D721Med (cell line): ENCODE measurements around the gene IQCH.
A peak's percentile ranks its signal among the peaks of the same experiment; 100 is the strongest.
"Not testable (repeated sequence)": the region's sequence is repeated elsewhere in the genome, so short reads cannot be mapped to it uniquely, and the experiment has no call there.

Experiments
- DNase-seq: peaks from one replicate; pipeline ENCODE4 v3.0.0; 2011; ENCODE audit warnings: low spot score; ENCODE audit not compliant: insufficient read length
- FAIRE-seq: peaks from 2 replicates; lab custom pipeline; 2011; peaks lifted over from hg19 to GRCh38; lab: Jason Lieb, UNC
- TF ChIP-seq, protein P1 (sequence below): IDR thresholded peaks from 2 replicates; pipeline ENCODE4 v1.5.1; 2012; ENCODE audit warnings: mild to moderate bottlenecking, control low read depth; ENCODE audit not compliant: insufficient read depth; ENCODE audit errors: missing control alignments

Gene IQCH

GRCh38 chr15:67358391-67358790 lies 103.8 kb downstream of the IQCH start:
- TF ChIP-seq, protein P1, sequence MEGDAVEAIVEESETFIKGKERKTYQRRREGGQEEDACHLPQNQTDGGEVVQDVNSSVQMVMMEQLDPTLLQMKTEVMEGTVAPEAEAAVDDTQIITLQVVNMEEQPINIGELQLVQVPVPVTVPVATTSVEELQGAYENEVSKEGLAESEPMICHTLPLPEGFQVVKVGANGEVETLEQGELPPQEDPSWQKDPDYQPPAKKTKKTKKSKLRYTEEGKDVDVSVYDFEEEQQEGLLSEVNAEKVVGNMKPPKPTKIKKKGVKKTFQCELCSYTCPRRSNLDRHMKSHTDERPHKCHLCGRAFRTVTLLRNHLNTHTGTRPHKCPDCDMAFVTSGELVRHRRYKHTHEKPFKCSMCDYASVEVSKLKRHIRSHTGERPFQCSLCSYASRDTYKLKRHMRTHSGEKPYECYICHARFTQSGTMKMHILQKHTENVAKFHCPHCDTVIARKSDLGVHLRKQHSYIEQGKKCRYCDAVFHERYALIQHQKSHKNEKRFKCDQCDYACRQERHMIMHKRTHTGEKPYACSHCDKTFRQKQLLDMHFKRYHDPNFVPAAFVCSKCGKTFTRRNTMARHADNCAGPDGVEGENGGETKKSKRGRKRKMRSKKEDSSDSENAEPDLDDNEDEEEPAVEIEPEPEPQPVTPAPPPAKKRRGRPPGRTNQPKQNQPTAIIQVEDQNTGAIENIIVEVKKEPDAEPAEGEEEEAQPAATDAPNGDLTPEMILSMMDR, result no peak
- DNase-seq (no peak), FAIRE-seq (no peak)

GRCh38 chr15:67358812-67359211 lies 104.2 kb downstream of the IQCH start:
- FAIRE-seq (no peak), DNase-seq (no peak)
- TF ChIP-seq, protein P1, result no peak

DNA sequence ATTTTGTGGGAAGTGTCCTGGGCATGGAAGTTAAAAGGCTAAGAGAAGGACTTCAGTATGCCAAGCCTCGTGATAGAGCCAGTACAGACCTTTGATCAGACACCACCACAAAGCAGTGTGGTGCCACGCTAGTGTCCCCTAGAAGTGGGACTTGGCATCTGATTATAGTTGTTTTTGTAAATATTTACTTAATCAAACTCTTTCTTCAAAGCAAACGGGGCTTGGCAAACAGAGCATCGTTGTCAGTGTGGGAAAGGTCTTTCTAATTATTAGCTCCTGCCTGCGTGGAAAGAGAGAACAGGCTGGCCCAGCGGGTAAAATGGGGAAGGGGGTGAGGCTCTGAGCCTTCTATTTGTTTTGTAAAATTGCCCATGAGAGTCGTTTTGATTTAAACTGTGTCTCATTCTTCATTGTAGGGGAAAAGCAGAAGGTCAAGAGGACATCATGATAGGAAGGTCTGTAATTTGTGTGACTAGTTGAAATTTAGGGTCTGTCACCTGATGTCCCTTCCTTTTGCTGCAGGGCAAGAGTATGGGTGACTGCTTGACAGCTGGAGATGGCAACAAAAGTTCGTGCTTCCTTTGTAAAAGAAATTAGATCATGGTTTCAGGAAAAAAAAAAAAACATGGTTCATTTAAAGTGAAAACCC lies 105.0 kb downstream of the IQCH start:
- DNase-seq (no peak), FAIRE-seq (no peak)
- TF ChIP-seq, protein P1, result no peak

DNA sequence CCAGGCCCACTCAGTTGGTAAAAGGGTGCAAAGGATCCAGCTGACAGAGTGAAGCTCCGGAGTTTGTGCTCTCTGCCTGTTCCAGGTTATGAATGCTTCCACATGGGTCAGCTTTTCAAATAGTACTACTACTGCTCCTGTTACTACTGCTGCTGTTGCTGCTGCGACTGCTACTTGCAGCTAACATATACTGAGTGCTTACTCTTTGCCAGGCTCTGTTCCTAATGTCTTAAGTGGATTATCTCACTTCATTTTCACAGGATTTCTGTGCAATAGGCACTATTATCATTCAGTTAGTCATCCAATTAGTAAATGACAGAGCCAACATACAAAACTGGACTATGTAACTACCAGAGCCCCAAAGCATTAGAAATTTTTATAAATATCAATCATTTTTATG lies 106.5 kb downstream of the IQCH start:
- DNase-seq, result no peak
- FAIRE-seq, result peak; percentile 82
- TF ChIP-seq, protein P1, result no peak

- FAIRE-seq, result not testable (repeated sequence)
These were observed 109.1 kb downstream of the IQCH start for GRCh38 chr15:67363712-67364111.

GRCh38 chr15:67365994-67366393 lies 111.4 kb downstream of the IQCH start:
- DNase-seq (no peak), FAIRE-seq (no peak)
- TF ChIP-seq, protein P1, result no peak

More at GRCh38 chr15:67363712-67364111, 109.1 kb downstream of the IQCH start:
- DNase-seq, result not testable (repeated sequence)

- no peak for DNase-seq
- TF ChIP-seq, protein P1, result no peak
- no peak for FAIRE-seq
These were observed 112.3 kb downstream of the IQCH start for GRCh38 chr15:67366904-67367303.
